Karpas-422 (cell line): ENCODE results near the gene GKN1. TPM values are rescaled to one million over a fixed set of nuclear protein-coding genes. Genes with fewer than 3 reads are reported as not detected.
"Not testable (repeated sequence)": the region's sequence is repeated elsewhere in the genome, so short reads cannot be mapped to it uniquely, and the experiment has no call there.

Experiments
- DNase-seq: peaks from one replicate; pipeline ENCODE4 v3.0.0-alpha.2; 2015
- H2AFZ ChIP-seq: fragments of 200-600 bp; sonication (generic); 2 replicates; pipeline ENCODE4 v1.6.1; 2014; ENCODE audit warnings: antibody characterized with exemption, low read length, mixed read lengths
- H3K27ac ChIP-seq: fragments of 200-600 bp; sonication (generic); 2 replicates; pipeline ENCODE4 v1.5.1; 2014; ENCODE audit warnings: mild to moderate bottlenecking, low read length, moderate library complexity
- H3K27me3 ChIP-seq: fragments of 200-600 bp; sonication (generic); 2 replicates; pipeline ENCODE4 v1.6.1; 2014; ENCODE audit warnings: low read length, mixed read lengths
- H3K36me3 ChIP-seq: fragments of 200-600 bp; sonication (generic); 2 replicates; pipeline ENCODE4 v1.6.1; 2014; ENCODE audit warnings: low read length, mixed read lengths; ENCODE audit not compliant: insufficient read depth
- H3K4me1 ChIP-seq: fragments of 200-600 bp; sonication (generic); 2 replicates; pipeline ENCODE4 v1.6.1; 2014; ENCODE audit warnings: mild to moderate bottlenecking, low read length, mixed read lengths
- H3K4me2 ChIP-seq: fragments of 200-600 bp; sonication (generic); 2 replicates; pipeline ENCODE4 v1.6.1; 2014; ENCODE audit warnings: low read length, low read depth, mild to moderate bottlenecking; ENCODE audit not compliant: poor library complexity, severe bottlenecking
- H3K4me3 ChIP-seq: fragments of 200-600 bp; sonication (generic); 2 replicates; pipeline ENCODE4 v1.5.1; 2014; ENCODE audit warnings: mild to moderate bottlenecking, antibody characterized with exemption, low read length, mixed read lengths
- H3K79me2 ChIP-seq: fragments of 200-600 bp; sonication (generic); 2 replicates; pipeline ENCODE4 v1.6.1; 2014; ENCODE audit warnings: mild to moderate bottlenecking, low read length, mixed read lengths
- H3K9ac ChIP-seq: fragments of 200-600 bp; sonication (generic); 2 replicates; pipeline ENCODE4 v1.6.0; 2014; ENCODE audit warnings: low read length
- H3K9me2 ChIP-seq: fragments of 200-600 bp; sonication (generic), shearing (Covaris generic); replicated peaks from 2 replicates; pipeline ENCODE4 v1.6.0; 2014; ENCODE audit warnings: mild to moderate bottlenecking, low read length, moderate library complexity; ENCODE audit not compliant: insufficient read depth
- H3K9me3 ChIP-seq: fragments of 300-700, 200-600 bp; sonication (generic); 2 replicates; pipeline ENCODE4 v1.6.1; 2014; ENCODE audit warnings: low read length, mixed read lengths
- H4K20me1 ChIP-seq: fragments of 200-600 bp; sonication (generic); 2 replicates; pipeline ENCODE4 v1.6.1; 2014; ENCODE audit warnings: mild to moderate bottlenecking, antibody characterized with exemption, low read length, low read depth; ENCODE audit not compliant: insufficient read depth
- total RNA-seq: library from RNA; depleted of rRNA; stranded (reverse); fragments of >200 nt; shearing (Covaris generic); gene quantifications from 2 replicates; pipeline ENCODE4 v1.2.3, GENCODE V29; 2014; ENCODE audit warnings: low replicate concordance

GKN1 gene
- total RNA-seq, 1 experiment from 2014 or later: not detected

GRCh38 chr2:68946117-68946516, 28.3 kb upstream of the GKN1 start:
- no peaks in the 10 kb centered on the region for H3K27me3 ChIP-seq
- H3K4me1 ChIP-seq: peaks cover 8% of the 10 kb centered on the region
- no peak overlapping the region for H3K4me3 ChIP-seq
- no peaks in the 10 kb centered on the region for H4K20me1 ChIP-seq
- H2AFZ ChIP-seq: no peak overlapping the region
- H3K9me3 ChIP-seq: no peaks in the 10 kb centered on the region
- no peak overlapping the region for H3K27ac ChIP-seq
- H3K36me3 ChIP-seq: no peaks in the 10 kb centered on the region
- no peak overlapping the region for H3K9ac ChIP-seq
- H3K9me2 ChIP-seq: no peaks in the 10 kb centered on the region
- no peak for DNase-seq
- no peak overlapping the region for H3K4me2 ChIP-seq
- H3K79me2 ChIP-seq: no peaks in the 10 kb centered on the region

GRCh38 chr2:68948710-68949109, 25.7 kb upstream of the GKN1 start:
- H3K27me3 ChIP-seq: no peaks in the 10 kb centered on the region
- no peaks in the 10 kb centered on the region for H3K79me2 ChIP-seq
- no peak for DNase-seq
- no peak overlapping the region for H2AFZ ChIP-seq
- H3K4me3 ChIP-seq: no peak overlapping the region
- H4K20me1 ChIP-seq: no peaks in the 10 kb centered on the region
- no peak overlapping the region for H3K27ac ChIP-seq
- no peak overlapping the region for H3K9ac ChIP-seq
- no peaks in the 10 kb centered on the region for H3K36me3 ChIP-seq
- H3K4me2 ChIP-seq: no peak overlapping the region
- H3K4me1 ChIP-seq: no peaks in the 10 kb centered on the region
- H3K9me2 ChIP-seq: no peaks in the 10 kb centered on the region
- H3K9me3 ChIP-seq: no peaks in the 10 kb centered on the region

- no peaks in the 10 kb centered on the region for H3K9me2 ChIP-seq
- no peaks in the 10 kb centered on the region for H3K79me2 ChIP-seq
- H3K4me3 ChIP-seq: no peak overlapping the region
- DNase-seq: no peak
- H2AFZ ChIP-seq: no peak overlapping the region
- no peaks in the 10 kb centered on the region for H3K4me1 ChIP-seq
- H3K27ac ChIP-seq: no peak overlapping the region
- no peak overlapping the region for H3K4me2 ChIP-seq
- no peaks in the 10 kb centered on the region for H3K9me3 ChIP-seq
- H3K36me3 ChIP-seq: no peaks in the 10 kb centered on the region
- no peaks in the 10 kb centered on the region for H3K27me3 ChIP-seq
- no peak overlapping the region for H3K9ac ChIP-seq
- no peaks in the 10 kb centered on the region for H4K20me1 ChIP-seq
These were observed 22.5 kb upstream of the GKN1 start for GRCh38 chr2:68951899-68952298.

GRCh38 chr2:68952887-68953521, 21.4 kb upstream of the GKN1 start, which contains the start of gene GKN2:
GKN2 (minus strand) TSS chr2:68952893; CDS start chr2:68952861, 32 bp downstream.
- Histone ChIP-seq H3K27me3 (no peaks in the 10 kb centered on the region), H3K9me3 (no peaks in the 10 kb centered on the region), H3K4me3 (no peak within 1 kb of the TSS), H3K4me2 (no peak within 1 kb of the TSS), H2AFZ (no peak within 1 kb of the TSS), H3K9ac (no peak within 1 kb of the TSS), H4K20me1 (no peaks in the 10 kb centered on the region), H3K27ac (no peak within 1 kb of the TSS), H3K4me1 (no peaks in the 10 kb centered on the region), H3K9me2 (no peaks in the 10 kb centered on the region), H3K36me3 (no peaks in the 10 kb centered on the region), H3K79me2 (no peaks in the 10 kb centered on the region)
- DNase-seq: no peak

DNA sequence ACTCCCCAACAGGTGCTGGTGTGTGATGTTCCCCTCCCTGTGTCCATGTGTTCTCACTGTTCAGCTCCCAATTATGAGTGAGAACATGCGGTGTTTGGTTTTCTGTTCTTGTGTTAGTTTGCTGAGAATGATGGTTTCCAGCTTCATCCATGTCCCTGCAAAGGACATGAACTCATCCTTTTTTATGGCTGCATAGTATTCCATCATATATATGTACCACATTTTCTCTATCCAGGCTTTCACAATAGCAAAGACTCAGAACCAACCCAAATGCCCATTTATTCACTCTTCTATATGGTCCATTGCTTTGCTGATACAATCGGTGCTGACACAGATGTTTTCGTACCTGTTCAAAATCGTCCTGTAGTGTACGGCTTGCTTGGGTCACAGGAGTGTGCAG, 19.0 kb upstream of the GKN1 start:
- not testable (repeated sequence) for H3K9ac ChIP-seq, H3K9me2 ChIP-seq, H3K79me2 ChIP-seq, H3K27ac ChIP-seq, H4K20me1 ChIP-seq, H3K4me1 ChIP-seq, H3K27me3 ChIP-seq, DNase-seq, H2AFZ ChIP-seq, H3K9me3 ChIP-seq, H3K4me2 ChIP-seq, H3K36me3 ChIP-seq, H3K4me3 ChIP-seq

GRCh38 chr2:68959001-68959400, 15.4 kb upstream of the GKN1 start:
- Histone ChIP-seq H3K9me3 (no peaks in the 10 kb centered on the region), H3K27me3 (no peaks in the 10 kb centered on the region; the same call in 1 of the 2 replicates), H3K9me2 (no peaks in the 10 kb centered on the region), H3K9ac (no peak overlapping the region), H2AFZ (0 out of 2 replicates have a peak overlapping the region, but pooled peaks have one; percentile 7), H3K4me1 (no peaks in the 10 kb centered on the region), H3K4me3 (no peak overlapping the region), H3K27ac (no peak overlapping the region), H4K20me1 (no peaks in the 10 kb centered on the region), H3K4me2 (no peak overlapping the region), H3K36me3 (no peaks in the 10 kb centered on the region), H3K79me2 (no peaks in the 10 kb centered on the region)
- DNase-seq: no peak

- Histone ChIP-seq H3K36me3 (no peaks in the 10 kb centered on the region), H2AFZ (no peak overlapping the region), H3K4me1 (no peaks in the 10 kb centered on the region), H3K79me2 (no peaks in the 10 kb centered on the region), H3K9me3 (no peaks in the 10 kb centered on the region), H3K27me3 (no peaks in the 10 kb centered on the region; the same call in 1 of the 2 replicates), H3K4me3 (no peak overlapping the region), H3K9ac (no peak overlapping the region), H3K4me2 (no peak overlapping the region), H3K9me2 (no peaks in the 10 kb centered on the region), H4K20me1 (no peaks in the 10 kb centered on the region), H3K27ac (no peak overlapping the region)
- no peak for DNase-seq
These were observed 13.1 kb upstream of the GKN1 start for GRCh38 chr2:68961380-68961779.

GRCh38 chr2:68964282-68964681, 10.2 kb upstream of the GKN1 start:
- H3K4me3 ChIP-seq: no peak overlapping the region
- H3K9ac ChIP-seq: no peak overlapping the region
- H3K27ac ChIP-seq: no peak overlapping the region
- no peaks in the 10 kb centered on the region for H4K20me1 ChIP-seq
- H2AFZ ChIP-seq: no peak overlapping the region
- H3K9me2 ChIP-seq: no peaks in the 10 kb centered on the region
- no peak for DNase-seq
- no peaks in the 10 kb centered on the region for H3K4me1 ChIP-seq
- no peaks in the 10 kb centered on the region for H3K9me3 ChIP-seq
- H3K27me3 ChIP-seq: no peaks in the 10 kb centered on the region
- H3K4me2 ChIP-seq: no peak overlapping the region
- H3K79me2 ChIP-seq: no peaks in the 10 kb centered on the region
- H3K36me3 ChIP-seq: no peaks in the 10 kb centered on the region
